ENCODE measurements around the gene CCDC149.

DNA sequence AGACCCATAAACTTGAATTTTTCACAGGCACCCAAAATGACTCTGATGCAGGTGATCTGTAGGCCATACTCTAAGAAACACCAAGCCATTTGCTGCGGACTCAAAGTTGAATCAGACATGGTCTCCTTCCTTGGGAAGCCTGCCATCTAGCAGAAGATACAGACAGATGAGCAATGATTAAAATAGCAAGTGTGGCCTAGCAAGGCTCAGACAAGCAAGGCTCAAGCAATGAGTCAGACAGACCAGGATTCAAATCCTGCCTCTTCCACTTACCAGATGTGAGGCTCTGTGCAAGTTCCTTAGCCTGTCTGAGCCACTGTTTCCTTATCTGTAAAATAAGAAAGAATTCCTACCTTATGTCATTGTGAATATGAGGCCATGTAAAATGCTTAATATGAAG lies 2.3 kb downstream of the CCDC149 start:
- TF ChIP-seq POLR2AphosphoS5 (IDR thresholded peaks at IDR 0.05) (no peak), POLR2A (IDR thresholded peaks at IDR 0.05) (no peak)
- TF ChIP-seq, protein P1, sequence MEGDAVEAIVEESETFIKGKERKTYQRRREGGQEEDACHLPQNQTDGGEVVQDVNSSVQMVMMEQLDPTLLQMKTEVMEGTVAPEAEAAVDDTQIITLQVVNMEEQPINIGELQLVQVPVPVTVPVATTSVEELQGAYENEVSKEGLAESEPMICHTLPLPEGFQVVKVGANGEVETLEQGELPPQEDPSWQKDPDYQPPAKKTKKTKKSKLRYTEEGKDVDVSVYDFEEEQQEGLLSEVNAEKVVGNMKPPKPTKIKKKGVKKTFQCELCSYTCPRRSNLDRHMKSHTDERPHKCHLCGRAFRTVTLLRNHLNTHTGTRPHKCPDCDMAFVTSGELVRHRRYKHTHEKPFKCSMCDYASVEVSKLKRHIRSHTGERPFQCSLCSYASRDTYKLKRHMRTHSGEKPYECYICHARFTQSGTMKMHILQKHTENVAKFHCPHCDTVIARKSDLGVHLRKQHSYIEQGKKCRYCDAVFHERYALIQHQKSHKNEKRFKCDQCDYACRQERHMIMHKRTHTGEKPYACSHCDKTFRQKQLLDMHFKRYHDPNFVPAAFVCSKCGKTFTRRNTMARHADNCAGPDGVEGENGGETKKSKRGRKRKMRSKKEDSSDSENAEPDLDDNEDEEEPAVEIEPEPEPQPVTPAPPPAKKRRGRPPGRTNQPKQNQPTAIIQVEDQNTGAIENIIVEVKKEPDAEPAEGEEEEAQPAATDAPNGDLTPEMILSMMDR (IDR thresholded peaks at IDR 0.05) = no peak
